Gastroesophageal sphincter (tissue), 3 donors: ENCODE data around the gene CCDC33.

Experiments
- CTCF ChIP-seq, 4 experiments: fragments of 200-600 bp in 2 of 4; fragments of 450-650 bp in 2 of 4; sonication (generic) in 1 of 4; IDR thresholded peaks; one replicate each; pipeline ENCODE4 v1.5.1; 2017 to 2019; ENCODE audit warnings: antibody characterized with exemption in 4 of 4, mild to moderate bottlenecking in 2 of 4, moderate library complexity in 2 of 4
- POLR2A ChIP-seq, 2 donors: fragments of 450-650 bp; IDR thresholded peaks; one replicate each; pipeline ENCODE4 v1.6.1; 2017; ENCODE audit warnings: antibody characterized with exemption in 2 of 2, mild to moderate bottlenecking in 2 of 2, moderate library complexity in 1 of 2

- TF ChIP-seq CTCF (IDR thresholded peaks at IDR 0.05): no peak
- TF ChIP-seq POLR2A (IDR thresholded peaks at IDR 0.05): no peak
These were observed 26.5 kb downstream of the CCDC33 start for GRCh38 chr15:74262625-74263024.
